GM19455 (cell line): ENCODE measurements around the gene NUP98.

Experiments used
- ATAC-seq: cut with Tn5 transposase; IDR thresholded peaks from one replicate; pipeline ENCODE4 v1.9.1; 2021; ENCODE audit not compliant: unreplicated experiment

NUP98 gene

GRCh38 chr11:3738723-3739122 is 58.6 kb downstream of the NUP98 start:
- no peak for ATAC-seq

DNA sequence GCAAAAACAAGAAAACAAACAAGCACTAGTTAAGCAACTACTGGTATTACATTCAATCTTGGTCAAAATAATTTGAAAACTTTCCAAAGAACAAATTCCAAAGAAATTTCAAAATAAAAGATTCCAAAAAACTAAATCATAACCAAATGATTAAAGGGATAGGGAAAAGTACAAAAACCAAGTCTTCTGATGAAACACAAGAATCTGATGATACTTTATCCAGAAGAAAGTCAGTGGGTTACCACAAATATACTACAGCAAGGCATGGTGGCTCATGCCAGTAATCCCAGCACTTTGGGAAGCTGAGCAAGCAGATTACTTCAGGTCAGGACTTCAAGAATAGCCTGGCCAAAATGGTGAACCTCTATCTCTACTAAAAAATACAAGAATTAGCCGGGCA is 59.1 kb downstream of the NUP98 start:
- no peak for ATAC-seq

GRCh38 chr11:3737386-3737933 is 59.9 kb downstream of the NUP98 start:
- ATAC-seq = no peak

DNA sequence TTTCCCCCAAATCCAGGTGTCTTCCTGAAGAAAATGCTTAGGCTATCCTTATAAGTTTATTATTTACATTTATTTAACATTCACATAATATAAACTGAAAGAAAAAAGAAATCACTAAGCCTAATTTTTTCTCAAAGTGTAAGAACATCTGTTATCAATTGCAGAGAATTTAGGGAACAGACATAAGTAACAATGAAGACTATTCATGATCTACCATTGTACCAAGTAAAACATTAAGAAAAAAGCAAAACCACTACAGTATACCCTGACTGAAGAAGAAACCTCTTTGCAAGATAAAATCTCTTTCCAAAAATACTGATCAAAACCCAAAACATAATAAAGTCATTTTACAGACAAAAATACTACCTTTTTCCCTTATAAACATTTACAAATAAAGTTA is 60.5 kb downstream of the NUP98 start:
- no peak for ATAC-seq

DNA sequence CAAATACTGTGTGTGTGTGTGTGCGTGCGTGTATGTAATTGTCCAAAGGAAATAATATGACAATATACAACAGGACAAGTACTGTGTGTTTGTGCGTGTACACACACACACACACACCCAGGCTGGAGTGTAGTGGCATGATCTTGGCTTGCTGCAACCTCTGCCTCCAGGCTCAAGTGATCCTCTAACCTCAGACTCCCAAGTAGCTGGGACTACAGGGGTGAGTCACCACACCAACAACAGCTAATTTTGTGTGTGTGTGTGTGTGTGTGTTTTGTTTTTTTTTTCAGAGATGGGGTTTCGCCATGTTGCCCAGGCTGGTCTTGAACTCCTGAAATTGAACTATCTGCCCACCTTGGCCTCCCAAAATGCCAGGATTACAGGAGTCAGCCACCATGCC is 61.5 kb downstream of the NUP98 start:
- ATAC-seq = no peak

DNA sequence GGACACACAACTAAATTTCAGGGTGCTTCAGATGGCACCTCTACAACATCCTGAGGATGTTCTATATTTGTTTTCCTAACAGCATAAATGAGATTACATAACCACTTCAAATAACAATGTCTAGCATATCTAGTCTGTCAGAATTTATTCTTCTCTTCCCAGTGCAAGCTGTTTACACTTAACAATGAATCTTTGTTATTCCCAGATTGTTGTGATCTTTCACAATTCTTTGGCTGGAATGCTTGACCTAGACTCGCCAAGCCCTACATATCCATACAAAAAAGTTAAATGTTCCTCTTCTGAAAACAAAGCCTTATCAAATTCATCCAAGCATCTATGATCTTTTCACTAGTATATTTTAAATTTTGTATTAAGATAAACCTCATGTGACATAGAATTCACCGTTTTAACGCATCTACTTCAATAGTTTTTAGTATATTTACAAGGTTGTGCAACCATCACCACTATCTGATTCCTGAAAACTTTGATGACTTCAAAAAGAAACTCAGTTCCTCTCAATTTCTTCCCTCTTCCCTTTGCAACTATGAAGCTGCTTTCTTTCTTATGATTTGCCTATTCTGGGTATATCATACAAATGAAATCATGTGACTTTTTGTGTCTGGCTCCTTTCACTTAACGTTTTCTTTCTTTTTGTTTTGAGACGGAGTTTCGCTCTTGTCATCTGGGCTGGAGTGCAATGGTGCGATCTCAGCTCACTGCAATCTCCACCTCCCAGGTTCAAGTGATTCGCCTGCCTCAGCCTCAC is 64.5 kb downstream of the NUP98 start:
- ATAC-seq = no peak

GRCh38 chr11:3723014-3723708 is 74.2 kb downstream of the NUP98 start:
- no peak for ATAC-seq

DNA sequence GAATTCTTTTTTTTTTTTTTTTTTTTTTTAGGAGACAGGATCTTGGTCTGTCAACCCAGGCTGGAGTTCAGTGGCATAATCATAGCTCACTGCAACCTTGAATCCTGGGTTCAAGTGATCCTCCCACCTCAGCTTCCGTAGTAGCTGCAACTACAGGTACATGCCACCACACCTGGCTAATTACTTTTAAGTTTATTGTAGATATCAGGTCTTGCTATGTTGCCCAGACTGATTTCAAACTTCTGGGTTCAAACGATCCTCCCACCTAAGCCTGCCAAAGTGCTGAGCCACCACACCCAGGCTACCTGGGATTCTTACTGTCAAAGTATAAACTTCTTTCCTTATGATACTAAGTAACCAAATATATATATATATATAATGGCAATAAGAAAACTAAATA is 75.3 kb downstream of the NUP98 start:
- ATAC-seq = no peak

- no peak for ATAC-seq
Observed at GRCh38 chr11:3720997-3721396, 76.4 kb downstream of the NUP98 start.

DNA sequence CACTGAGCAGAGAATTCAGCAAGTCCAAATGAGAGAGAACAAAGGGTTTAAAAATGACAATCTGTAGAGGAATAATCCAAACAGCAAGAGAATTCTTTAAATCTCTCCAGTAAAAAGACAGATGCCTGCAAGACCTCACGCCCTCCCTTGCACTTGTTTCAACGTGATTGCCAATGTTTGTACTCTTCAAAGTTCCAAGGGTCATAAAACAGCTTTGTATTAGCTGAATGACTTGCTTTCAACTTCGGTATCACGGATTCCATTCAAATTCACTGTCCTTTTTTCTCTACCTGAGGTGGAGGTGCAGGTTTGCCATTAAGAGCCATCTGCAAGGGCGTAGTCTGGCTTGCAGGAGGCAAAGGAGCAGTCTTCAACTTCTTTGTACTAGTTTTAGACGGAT is 85.1 kb downstream of the NUP98 start:
- no peak for ATAC-seq

- no peak for ATAC-seq
Observed at GRCh38 chr11:3710485-3711259, 86.7 kb downstream of the NUP98 start.

GRCh38 chr11:3709977-3710376 is 87.4 kb downstream of the NUP98 start:
- no peak for ATAC-seq

GRCh38 chr11:3707176-3707575 is 90.2 kb downstream of the NUP98 start:
- ATAC-seq = no peak

DNA sequence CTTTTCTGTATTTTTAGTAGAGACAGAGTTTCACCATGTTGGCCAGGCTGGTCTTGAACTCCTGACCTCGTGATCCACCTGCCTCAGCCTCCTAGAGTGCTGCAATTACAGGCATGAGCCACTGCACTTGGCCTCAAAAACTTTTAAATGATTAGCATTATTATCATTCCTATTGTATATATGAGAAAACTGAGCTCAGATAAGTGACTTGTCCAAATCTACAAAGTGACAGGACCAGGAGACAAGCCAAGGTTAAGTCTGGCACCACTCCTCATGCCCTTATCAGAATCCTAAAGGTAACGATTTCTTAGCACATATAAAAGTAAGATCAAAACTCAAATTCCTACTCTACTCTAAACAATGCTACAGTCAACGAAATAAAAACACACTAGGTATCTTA is 94.0 kb downstream of the NUP98 start:
- ATAC-seq = no peak

- ATAC-seq = no peak
Observed at GRCh38 chr11:3700910-3701309, 96.4 kb downstream of the NUP98 start.

DNA sequence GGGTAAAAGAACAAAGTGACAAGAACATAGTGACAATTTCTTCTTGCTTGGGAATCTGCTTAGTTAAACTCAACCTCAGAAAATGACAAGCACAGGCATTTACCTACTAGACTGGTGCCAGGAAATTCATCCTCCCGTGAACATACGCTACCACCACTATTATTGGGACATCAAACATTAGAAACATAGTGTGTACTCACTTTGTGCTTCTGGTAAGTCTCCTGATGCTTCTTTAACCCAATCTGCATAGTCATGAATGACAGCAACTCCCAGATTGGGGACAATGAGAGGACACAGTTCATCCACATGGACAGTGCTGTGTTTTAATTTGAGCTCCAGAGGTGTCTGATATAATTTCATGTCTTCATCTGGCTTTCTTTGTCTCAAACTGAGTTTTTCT is 96.9 kb downstream of the NUP98 start:
- no peak for ATAC-seq

DNA sequence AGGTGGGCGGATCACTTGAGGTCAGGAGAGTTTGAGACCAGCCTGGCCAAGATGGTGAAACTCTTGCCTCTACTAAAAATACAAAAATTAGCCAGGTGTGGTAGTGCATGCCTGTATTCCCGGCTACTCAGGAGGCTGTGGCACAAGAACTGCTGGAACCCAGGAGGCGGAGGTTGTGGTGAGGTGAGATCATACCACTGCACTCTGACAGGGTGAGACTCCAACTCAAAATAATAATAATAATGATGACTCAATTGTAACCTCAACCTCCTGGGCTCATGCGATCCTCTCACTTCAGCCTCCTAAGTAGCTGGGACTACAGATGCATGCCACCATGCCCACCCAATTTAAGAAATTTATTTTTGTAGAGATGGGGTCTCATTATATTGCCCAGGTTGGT is 110.6 kb downstream of the NUP98 start:
- ATAC-seq = no peak

GRCh38 chr11:3685923-3686322 is 111.4 kb downstream of the NUP98 start:
- no peak for ATAC-seq

DNA sequence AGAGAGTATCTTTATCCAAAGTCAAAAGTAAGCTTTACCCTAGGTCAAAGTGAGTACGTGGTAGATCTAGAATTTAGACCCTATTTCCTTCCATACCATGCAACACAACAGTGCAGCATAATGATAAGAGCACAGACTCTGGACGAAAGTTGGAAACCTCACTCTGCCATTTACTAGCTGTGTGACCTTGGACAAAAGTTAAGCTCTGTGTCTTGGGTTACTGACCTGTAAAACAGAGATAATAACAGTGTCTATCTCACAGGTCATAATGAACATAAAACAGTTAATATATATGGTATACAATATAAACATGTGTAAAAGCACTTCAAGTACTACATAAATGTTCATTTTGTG is 112.6 kb downstream of the NUP98 start:
- no peak for ATAC-seq

GRCh38 chr11:3684129-3684818 is 113.1 kb downstream of the NUP98 start:
- ATAC-seq = no peak

GRCh38 chr11:3683039-3683438 is 114.3 kb downstream of the NUP98 start:
- ATAC-seq = no peak
